Hematopoietic multipotent progenitor cell treated with erythropoietin and hydrocortisone succinate and interleukin-3 and kit ligand, for 4 days (in vitro differentiated cells): Measurements from ENCODE around the gene IFT80.
"Not testable (repeated sequence)": the region's sequence is repeated elsewhere in the genome, so short reads cannot be mapped to it uniquely, and the experiment has no call there.

Source experiments
- DNase-seq: peaks from one replicate; pipeline ENCODE4 v3.0.0-alpha.2; 2015

IFT80 gene

DNA sequence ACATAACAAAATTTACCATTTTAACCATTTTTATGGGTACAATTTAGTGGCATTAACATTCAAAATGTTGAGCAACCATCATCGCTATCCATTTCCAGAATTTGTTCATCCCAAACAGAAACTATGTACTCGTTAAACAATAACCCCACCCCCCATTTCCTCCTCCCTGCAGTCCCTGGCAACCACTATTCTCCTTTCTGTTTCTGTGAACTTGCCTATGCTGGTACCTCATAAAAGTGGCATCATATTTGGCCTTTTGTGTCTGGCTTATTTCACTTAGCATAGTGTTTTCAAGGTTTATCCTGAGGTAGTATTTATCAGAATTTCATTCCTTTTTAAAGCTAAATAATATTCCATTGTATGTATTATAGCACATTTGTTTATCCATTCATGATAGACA, 141.4 kb downstream of the IFT80 start:
- no peak for DNase-seq

DNA sequence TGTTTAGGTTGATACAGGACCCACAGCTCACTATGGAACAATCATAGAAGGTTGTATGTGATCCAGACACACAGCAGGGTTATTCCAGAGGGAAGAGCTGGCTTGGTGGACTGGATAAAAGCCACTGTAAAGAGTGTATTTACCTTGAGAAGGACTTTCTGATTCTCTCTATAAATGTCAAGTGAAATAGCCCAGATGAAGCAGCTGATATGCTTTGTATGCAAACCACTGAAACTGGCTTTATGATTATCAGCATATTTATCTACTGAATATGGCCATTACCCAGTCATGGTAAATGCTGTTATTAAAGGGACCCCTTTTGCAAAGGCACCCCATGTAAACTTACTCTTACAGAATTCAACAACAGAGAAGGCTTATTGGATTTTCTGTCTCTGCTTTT, 145.7 kb downstream of the IFT80 start:
- DNase-seq: no peak

DNA sequence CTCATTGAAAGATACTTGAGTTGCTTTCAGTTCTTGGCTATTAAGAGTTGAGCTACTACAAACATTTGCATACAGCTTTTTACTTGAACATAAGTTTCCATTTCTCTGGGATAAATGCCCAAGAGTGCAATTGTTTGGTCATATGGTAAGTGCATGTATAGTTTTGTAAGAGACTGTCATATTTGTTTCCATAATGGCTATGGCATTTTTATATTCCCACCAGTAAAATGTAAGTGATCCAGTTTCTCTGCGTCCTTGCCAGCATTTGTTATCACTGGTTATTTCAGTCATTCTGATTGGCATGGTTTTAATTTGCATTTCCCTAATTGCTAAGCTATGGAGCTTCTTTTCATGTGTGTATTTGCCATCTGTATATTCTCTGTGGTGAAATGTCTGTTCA, 151.3 kb downstream of the IFT80 start:
- DNase-seq: no peak

- DNase-seq: no peak
Observed at GRCh38 chr3:160245261-160245800, 153.7 kb downstream of the IFT80 start.

GRCh38 chr3:160240719-160241118, 158.3 kb downstream of the IFT80 start:
- not testable (repeated sequence) for DNase-seq

DNA sequence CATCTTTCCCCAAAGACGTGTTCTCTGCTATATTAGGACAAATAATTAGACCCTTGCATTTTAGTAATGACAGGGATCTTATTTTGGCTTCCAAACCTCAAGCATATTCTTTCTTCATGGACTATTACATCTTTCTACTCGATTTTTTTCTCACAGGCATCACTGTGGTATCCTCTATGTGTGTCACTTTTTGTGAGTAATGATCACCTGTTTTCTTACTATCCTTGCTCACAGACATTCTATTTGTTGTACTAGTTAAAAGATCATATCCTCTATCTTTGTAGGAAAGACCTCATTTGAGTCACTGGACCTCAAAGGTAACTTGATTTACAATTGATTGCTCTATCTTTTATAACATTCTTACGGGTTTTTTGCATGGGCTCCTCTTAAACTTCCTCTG, 167.0 kb downstream of the IFT80 start:
- DNase-seq: no peak

- DNase-seq: peak; percentile 62
Observed at GRCh38 chr3:160227419-160227818, 171.6 kb downstream of the IFT80 start.

GRCh38 chr3:160226026-160226907, 172.8 kb downstream of the IFT80 start:
- peak; percentile 82 for DNase-seq

GRCh38 chr3:160225176-160226025, 173.6 kb downstream of the IFT80 start, which contains the start of gene C3orf80:
Gene C3orf80 (plus strand): TSS chr3:160225422. CDS start chr3:160225636, 214 bp downstream.
- peak; percentile 93 for DNase-seq

- no peak for DNase-seq
Observed at GRCh38 chr3:160224811-160225175, 174.2 kb downstream of the IFT80 start.

GRCh38 chr3:160224256-160224655, 174.8 kb downstream of the IFT80 start:
- peak; percentile 77 for DNase-seq

DNA sequence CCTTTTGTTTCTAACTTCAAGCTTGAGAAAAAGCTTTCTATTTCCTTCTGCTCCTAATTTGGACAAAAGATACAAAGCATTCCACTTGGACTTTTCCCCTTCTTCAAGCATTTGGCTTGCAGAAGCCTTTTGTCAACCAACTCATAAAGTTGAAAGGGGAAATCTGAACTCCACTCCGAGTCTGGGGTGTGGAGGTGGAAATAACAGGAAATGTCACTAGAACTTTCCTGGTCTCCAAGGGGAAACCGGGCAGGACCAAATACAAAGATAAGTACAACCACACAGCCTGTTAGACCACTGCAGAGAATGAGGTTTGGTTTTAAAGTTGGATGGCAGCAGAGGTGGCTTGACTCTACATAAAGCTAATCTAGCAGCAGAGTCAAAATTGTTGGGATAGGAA, 178.0 kb downstream of the IFT80 start:
- no peak for DNase-seq

GRCh38 chr3:160220038-160220437, 179.0 kb downstream of the IFT80 start:
- no peak for DNase-seq

DNA sequence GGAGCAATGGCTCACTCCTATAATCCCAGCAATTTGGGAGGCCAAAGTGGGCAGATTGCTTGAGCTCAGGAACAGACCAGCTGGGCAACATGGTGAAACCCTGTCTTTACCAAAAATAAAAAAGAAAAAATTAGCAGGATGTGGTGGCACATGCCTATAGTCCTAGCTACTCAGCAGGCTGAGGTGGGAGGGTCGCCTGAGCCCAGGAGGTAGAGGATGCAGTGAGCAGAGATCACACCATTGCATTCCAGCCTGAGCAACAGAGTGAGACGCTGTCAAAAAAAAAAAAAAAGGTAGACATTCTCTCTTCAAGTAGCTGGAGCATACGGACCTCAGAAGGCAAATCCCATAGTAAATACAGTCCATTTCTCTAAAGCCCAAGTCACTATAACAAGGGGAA, 180.9 kb downstream of the IFT80 start:
- no peak for DNase-seq

DNA sequence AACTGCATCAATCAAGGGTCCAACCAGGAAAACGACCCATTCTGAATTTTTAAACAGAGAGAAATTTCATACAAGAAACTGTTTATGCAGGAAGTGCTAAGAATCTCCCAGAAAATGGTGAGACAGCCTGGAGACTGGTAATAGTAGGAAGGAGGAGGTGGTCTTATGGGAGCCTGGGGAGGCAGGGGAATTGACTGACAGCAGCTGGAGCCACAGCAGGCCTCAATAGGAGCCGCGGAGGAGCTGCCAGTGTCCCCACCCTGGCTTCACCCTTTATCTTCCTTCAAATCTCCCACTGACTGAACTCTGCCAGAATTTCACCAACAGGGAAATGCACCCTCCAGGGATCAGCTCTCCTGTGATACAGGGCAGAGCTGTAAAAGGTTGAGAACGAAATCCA, 181.3 kb downstream of the IFT80 start:
- no peak for DNase-seq

GRCh38 chr3:160213191-160213590, 185.8 kb downstream of the IFT80 start:
- no peak for DNase-seq

DNA sequence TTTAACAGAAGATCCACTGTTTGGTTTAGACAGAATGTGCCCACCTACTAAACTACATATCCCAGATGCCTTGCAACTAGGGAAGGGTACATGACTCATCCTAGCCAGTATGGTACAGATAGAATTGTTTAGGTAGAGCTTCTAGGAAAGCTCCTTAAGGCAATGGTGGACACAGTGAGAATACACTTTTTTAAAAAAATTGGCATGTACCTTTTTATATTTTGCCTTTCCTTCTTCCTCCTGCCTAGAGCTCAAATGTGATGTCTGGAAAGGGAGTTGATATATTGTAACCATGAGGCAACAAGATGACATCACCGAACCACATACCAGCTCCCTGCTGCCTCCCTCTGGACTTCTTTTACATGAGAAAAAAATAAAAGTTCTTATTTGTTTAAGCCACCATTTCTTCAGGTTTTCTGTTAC, 188.2 kb downstream of the IFT80 start:
- DNase-seq: peak; percentile 77

- no peak for DNase-seq
Observed at GRCh38 chr3:160210341-160210740, 188.7 kb downstream of the IFT80 start.
